ENCODE results near the gene TRPC1.

The TRPC1 gene

GRCh38 chr3:142844339-142844977 lies 120.6 kb downstream of the TRPC1 start:
- no peak for DNase-seq

GRCh38 chr3:142846779-142847577 lies 123.1 kb downstream of the TRPC1 start:
- DNase-seq = no peak

GRCh38 chr3:142849148-142849547 lies 125.3 kb downstream of the TRPC1 start:
- DNase-seq = no peak

DNA sequence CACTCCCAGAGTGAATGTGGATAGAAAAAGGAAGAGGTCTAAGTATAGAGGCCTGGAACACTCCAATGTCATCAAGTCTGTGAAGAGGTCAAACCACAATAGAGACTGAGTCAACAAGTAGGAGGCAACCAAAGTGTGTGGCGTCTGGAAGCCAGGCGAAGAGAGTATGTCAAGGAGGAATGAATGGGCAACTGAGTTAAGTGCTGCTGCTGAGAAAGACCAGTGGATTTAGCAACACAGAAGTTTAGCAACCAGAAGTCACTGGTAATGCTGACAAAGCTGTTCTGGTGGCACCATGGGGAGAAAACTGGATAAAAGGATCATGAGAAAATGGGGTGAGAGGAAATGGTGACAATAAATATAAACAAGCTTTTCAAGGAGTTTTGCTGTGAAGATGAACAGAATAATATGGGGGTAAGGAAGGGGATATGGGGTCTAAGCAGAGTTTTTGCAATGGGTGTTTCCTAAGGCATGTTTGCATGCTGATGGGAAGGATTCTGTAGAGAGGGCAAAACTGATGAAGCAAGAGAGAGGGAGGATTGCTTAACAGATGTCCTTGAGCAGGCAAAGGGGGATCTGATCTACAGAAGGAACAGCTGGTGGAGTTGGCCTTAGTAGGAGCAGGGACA lies 126.7 kb downstream of the TRPC1 start:
- DNase-seq = no peak

DNA sequence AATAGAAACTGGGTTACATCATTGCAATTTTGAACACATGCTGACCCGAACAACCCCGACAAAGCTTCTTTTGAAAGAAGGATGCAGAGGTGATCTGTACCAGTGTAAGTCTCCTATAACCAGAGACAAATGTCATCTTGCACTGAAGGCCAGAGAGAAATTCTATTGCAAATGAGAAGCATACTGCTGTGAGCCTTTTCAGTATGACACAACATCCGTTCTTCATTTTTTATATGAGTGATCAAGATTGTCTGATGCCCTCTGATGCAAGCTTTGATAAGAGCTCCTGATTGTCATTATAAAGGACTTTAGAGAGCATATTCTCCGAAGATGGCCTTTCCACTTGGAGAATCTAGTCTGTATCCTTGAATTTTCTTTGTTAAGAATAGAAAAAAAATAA lies 128.2 kb downstream of the TRPC1 start:
- no peak for DNase-seq

DNA sequence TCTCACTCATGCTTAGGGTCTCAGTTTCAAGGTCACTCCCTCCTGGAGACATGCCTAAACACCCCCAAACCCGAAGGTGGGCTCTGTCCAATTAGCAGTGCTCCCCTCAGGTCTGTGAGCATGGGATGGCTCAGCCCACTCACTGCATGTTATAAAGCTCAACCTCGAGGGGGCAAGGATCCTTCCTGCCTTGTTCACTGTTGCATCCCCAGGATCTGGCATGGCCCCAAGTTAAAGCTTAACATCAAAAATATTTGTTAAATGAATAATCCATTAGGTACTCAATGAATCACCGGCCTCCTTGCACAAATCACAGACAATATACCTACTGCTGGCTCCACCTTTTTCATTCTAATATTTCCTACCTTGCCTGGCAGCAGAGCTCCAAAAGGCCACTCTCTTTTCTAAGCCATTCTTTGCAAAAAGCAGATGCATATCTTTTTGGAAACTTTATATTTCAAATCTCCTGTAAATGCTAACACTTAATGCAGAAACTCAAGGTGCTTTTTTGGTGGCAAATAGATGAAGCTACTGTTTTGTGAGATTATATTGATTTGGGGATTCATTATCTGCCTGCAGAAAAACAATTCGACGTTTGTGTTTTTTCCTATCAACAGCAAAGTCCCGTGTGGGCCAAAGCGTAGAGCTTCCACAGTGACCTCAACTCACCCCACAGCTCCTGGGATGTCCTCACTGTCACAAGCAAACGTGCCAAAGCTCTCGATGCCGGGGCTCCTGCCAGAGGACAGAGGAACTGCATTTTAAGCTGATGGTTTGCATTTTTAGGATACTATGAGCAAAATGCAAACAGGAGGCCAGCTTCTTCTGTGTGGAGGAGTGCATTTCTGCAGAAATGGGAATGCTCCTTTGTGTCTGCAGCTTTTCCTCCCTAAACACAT lies 129.7 kb downstream of the TRPC1 start:
- no peak for DNase-seq

DNA sequence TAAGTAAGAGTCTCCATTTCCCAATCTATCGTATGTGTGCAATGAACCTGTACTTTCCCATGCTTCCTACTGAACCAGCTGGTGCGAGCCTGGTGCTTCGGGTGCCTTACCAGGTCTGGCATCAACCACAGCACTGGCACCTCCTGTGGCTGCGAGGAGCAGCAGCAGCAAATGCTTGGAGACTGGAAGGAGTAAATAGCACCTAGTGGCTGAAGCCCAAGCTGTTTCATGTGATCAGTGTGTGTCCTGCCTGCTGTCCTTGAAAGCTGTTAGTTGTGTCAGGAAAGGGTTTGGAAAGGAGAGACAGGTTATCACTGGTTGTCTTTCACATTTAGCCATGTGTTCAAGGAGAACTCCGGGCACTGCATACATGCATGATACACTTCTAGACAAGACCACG lies 133.2 kb downstream of the TRPC1 start:
- DNase-seq = no peak

All from stimulated activated CD4-positive, alpha-beta T cell treated with anti-CD3 and anti-CD28 coated beads, Interleukin-2, amount 100 ng/mL, for 48 hours (primary cell).